AG09319 (cell line): Measurements from ENCODE around the gene SORBS1.

Experiments used
- DNase-seq: peaks from one replicate; pipeline ENCODE4 v3.0.0-alpha.2; 2010; ENCODE audit warnings: low read depth; ENCODE audit errors: extremely low read depth
- TF ChIP-seq, protein P1 (sequence below): IDR thresholded peaks from 2 replicates; pipeline ENCODE4 v1.5.1; 2011; ENCODE audit warnings: low read depth, mild to moderate bottlenecking, inconsistent platforms, low read length, moderate library complexity

The SORBS1 gene

GRCh38 chr10:95401704-95402469 lies 159.3 kb downstream of the SORBS1 start:
- no peak for DNase-seq
- TF ChIP-seq, protein P1, sequence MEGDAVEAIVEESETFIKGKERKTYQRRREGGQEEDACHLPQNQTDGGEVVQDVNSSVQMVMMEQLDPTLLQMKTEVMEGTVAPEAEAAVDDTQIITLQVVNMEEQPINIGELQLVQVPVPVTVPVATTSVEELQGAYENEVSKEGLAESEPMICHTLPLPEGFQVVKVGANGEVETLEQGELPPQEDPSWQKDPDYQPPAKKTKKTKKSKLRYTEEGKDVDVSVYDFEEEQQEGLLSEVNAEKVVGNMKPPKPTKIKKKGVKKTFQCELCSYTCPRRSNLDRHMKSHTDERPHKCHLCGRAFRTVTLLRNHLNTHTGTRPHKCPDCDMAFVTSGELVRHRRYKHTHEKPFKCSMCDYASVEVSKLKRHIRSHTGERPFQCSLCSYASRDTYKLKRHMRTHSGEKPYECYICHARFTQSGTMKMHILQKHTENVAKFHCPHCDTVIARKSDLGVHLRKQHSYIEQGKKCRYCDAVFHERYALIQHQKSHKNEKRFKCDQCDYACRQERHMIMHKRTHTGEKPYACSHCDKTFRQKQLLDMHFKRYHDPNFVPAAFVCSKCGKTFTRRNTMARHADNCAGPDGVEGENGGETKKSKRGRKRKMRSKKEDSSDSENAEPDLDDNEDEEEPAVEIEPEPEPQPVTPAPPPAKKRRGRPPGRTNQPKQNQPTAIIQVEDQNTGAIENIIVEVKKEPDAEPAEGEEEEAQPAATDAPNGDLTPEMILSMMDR, result no peak

DNA sequence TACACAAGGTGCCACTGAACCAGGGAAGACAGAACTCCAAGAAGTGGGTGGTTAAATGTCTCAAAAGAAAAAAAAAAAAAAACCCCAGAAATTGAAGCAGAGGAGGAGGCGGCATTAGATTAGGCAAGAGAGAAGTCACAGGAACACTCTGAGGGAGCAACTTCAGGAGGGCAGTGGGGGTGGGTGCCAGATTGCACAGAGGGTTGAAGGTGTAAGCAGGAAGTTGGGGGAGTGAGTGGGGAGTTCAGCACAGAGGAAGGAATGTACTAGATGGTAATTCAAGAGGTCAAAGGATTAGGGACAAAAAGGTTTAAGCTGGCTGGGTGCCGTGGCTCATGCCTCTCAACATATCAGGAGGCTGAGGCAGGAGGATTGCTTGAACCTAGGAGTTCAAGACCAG lies 160.4 kb downstream of the SORBS1 start:
- DNase-seq, result no peak

DNA sequence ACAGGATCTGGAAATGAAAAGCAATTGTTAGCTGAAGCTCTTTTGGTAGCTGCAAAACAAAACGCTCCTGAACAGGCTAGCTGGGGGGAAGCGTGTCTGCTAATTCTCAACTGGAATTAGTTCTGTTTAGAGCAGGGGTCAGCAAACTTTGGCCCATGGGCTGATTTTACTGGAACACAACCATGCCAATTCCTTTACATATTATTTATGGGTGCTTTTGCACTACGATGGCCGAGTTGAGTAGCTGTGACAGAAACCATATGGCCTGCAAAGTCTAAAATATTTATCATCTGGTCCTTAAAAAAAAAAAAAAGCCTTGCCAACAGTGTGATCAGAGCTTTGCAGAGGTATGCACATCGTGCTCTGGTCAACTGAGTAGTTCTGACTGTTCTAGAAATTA lies 162.0 kb downstream of the SORBS1 start:
- DNase-seq, result no peak
- TF ChIP-seq, protein P1, result no peak

More for the DNA sequence above, 160.4 kb downstream of the SORBS1 start:
- TF ChIP-seq, protein P1, result no peak

- TF ChIP-seq, protein P1, result no peak
- DNase-seq, result no peak
These were observed 163.4 kb downstream of the SORBS1 start for GRCh38 chr10:95397747-95398146.

DNA sequence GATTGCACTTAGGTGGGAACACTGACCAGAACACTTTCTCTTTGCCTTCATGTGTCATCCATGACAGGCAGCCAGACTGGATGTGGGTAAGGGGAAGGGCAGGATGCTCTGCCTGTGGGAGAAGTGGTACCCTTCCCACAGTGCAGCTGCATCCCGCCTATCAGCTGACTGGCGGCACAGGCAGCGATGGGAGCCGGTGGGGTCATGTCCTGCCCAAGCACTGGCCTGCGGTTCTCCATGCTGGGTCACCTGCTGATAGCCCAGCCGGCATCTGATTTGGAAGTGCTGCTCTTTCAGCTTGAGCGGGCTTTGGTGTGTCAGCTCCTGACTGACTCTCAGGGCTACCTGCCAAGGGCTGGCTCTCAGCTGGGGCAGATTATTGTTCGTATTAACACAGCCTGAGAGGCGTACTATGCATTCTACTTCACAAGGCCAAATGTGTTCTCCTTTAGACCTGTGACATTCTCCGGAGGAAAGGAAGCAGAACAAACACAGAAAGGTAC lies 165.2 kb downstream of the SORBS1 start:
- TF ChIP-seq, protein P1, result no peak
- DNase-seq, result no peak

- TF ChIP-seq, protein P1, result no peak
- DNase-seq, result no peak
These were observed 166.8 kb downstream of the SORBS1 start for GRCh38 chr10:95394161-95394880.

GRCh38 chr10:95392681-95393164 lies 168.4 kb downstream of the SORBS1 start:
- DNase-seq, result no peak
- TF ChIP-seq, protein P1, result no peak
